ENCODE results near the gene SPNS2. TPM values are rescaled to one million over a fixed set of nuclear protein-coding genes. Genes with fewer than 3 reads are reported as not detected.

SPNS2 gene
- total RNA-seq, 1 donor from 2014 or later: 79.3 TPM

DNA sequence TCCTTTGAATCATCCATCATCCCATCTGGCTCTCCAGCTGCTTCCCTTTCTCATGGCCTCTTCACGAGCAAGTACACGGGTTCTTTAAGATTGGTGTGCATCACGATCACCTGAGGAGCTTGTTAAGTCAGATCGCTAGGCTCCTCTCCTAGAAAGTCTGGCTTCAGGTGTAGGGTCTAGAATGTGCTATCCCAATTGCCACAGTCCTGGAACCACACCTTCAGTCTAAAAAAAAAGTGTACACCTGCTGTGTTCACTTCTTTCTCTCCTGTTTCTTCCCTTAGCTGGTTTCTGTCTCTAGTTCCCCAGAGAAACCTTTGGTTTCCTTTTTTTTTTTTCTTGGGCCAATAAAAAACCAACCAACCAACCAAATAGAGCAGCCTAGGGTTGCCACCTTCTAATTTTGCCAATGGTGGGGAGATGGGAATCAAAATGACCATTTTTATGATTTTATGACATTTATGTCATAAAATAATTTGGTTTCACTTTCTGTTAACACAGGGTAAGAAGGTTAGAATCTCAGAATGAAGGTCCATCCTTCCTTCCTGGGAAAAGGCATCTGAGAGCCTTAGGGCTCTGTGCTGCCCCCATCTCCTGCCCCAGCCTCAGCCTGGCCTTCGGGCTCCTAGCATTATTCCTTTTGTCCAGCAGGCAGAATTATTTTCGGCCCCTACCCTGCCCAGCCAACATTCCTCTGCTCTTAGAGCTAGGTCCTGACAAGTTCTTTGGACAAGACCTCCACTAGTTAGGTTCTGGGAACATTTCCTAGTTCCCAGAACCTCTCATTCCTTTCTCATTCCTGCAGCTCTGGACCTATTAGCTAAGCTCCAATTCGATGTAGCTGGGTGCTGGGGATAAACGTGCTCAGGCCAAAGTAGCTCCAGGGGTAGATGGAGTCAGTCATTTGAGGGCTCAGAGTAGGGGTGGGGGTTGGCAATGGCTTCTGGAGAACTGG is 63.6 kb downstream of the SPNS2 start:
- Histone ChIP-seq H3K36me3 (no peaks in the 10 kb centered on the region), H3K9me3 (no peaks in the 10 kb centered on the region), H3K27me3 (no peaks in the 10 kb centered on the region), H3K4me1 (peaks cover 14% of the 10 kb centered on the region), H3K4me3 (no peak overlapping the region), H3K27ac (peak overlapping the region; percentile 17)
- TF ChIP-seq, protein P1, sequence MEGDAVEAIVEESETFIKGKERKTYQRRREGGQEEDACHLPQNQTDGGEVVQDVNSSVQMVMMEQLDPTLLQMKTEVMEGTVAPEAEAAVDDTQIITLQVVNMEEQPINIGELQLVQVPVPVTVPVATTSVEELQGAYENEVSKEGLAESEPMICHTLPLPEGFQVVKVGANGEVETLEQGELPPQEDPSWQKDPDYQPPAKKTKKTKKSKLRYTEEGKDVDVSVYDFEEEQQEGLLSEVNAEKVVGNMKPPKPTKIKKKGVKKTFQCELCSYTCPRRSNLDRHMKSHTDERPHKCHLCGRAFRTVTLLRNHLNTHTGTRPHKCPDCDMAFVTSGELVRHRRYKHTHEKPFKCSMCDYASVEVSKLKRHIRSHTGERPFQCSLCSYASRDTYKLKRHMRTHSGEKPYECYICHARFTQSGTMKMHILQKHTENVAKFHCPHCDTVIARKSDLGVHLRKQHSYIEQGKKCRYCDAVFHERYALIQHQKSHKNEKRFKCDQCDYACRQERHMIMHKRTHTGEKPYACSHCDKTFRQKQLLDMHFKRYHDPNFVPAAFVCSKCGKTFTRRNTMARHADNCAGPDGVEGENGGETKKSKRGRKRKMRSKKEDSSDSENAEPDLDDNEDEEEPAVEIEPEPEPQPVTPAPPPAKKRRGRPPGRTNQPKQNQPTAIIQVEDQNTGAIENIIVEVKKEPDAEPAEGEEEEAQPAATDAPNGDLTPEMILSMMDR (IDR thresholded peaks at IDR 0.05): no peak
- TF ChIP-seq POLR2A (IDR thresholded peaks at IDR 0.05) (no peak), POLR2AphosphoS5 (IDR thresholded peaks at IDR 0.05; ENCODE audit: insufficient read depth in 1 of 2, low read depth in 1 of 2) (no peak)
- DNase-seq (ENCODE audit: extremely low spot score in 2 of 2): no peak
- intact Hi-C loops (cut with DNase I): no loop called here

DNA sequence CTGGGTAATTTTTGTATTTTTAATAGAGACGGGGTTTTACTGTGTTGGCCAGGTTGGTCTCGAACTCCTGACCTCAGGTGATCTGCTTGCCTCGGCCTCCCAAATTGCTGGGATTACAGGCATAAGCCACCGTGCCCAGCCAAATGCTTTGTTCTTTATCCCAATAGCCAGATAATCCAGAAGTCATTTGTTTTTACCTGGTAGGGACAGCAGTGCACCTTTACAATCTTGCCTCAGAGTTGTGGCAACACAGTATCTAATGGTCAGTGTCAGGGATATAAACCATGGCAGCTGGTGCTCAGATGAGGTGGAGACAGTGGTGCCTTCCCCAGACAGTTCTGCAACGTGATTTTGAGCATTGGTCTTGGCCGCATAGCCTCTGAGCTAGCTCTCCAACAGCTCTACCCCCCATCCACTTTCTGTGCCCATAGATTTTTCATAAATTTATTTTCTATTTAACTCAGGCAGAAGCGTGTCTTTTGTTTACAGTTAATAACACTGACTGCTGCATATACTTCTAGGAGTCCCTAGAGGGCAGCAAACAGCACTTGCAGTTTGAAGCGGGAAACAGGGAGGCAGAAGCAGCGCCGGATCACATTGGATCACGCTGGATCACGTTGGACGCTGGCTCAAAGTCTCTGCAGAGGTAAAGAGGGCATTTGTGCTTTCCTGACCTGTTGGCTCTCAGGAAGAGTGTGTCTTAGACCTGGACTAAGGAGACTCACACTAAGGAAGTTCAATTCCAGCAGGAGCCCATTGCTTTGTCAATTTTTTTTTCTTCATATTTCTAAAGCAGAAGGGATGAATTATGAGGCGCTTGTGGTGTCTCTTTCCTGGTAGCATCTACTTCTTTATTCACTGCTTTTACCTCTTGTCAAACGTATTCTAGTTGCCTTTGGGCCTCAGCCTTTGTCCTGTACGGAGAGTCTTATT is 66.8 kb downstream of the SPNS2 start:
- Histone ChIP-seq H3K36me3 (no peaks in the 10 kb centered on the region), H3K4me1 (peaks cover 14% of the 10 kb centered on the region), H3K9me3 (no peaks in the 10 kb centered on the region), H3K4me3 (no peak overlapping the region), H3K27me3 (no peaks in the 10 kb centered on the region), H3K27ac (no peak overlapping the region)
- TF ChIP-seq, protein P1 (IDR thresholded peaks at IDR 0.05): peak; percentile 38 to 71 (median 62)
- TF ChIP-seq POLR2A (IDR thresholded peaks at IDR 0.05): no peak
- peak in 1 of 2 donors; percentile 49 for TF ChIP-seq POLR2AphosphoS5 (IDR thresholded peaks at IDR 0.05; ENCODE audit: insufficient read depth in 1 of 2, low read depth in 1 of 2)
- intact Hi-C loops (cut with DNase I): loop anchor here (2.0 kb wide), 1 partner anchor 61 kb away; no protein-coding TSS in a partner anchor
- DNase-seq (ENCODE audit: extremely low spot score in 2 of 2): no peak

DNA sequence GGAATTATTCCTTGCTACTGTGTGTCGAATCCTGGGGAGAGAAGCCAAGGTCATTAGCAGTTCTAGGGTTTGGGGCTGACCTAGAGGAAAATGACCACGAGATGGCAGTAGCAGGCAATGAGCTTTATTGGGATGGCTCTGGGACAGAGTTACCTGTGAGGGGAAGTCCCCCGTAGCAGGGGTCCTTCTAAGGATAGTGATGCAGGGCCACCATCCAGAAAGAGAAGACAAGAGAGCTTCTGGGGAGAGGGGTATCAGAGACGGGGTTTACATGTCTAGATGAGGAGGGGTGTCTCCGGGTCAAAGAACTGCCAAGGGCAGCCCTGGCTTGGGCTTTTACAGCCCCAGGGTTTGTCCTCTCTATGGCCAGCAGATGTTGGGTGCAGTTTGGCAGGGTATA is 68.1 kb downstream of the SPNS2 start:
- Histone ChIP-seq H3K9me3 (no peaks in the 10 kb centered on the region), H3K4me3 (no peak overlapping the region), H3K4me1 (peaks cover 14% of the 10 kb centered on the region), H3K27me3 (no peaks in the 10 kb centered on the region), H3K27ac (no peak overlapping the region), H3K36me3 (no peaks in the 10 kb centered on the region)
- intact Hi-C loops (cut with DNase I): loop anchor here (2.0 kb wide), 1 partner anchor 60 kb away; no protein-coding TSS in a partner anchor
- DNase-seq (ENCODE audit: extremely low spot score in 2 of 2): no peak
- TF ChIP-seq POLR2A (IDR thresholded peaks at IDR 0.05) (no peak), POLR2AphosphoS5 (IDR thresholded peaks at IDR 0.05; ENCODE audit: insufficient read depth in 1 of 2, low read depth in 1 of 2) (no peak)
- TF ChIP-seq, protein P1 (IDR thresholded peaks at IDR 0.05): peak; percentile 12 to 67 (median 60)

GRCh38 chr17:4569591-4569990 is 70.9 kb downstream of the SPNS2 start:
- no peak for TF ChIP-seq POLR2A (IDR thresholded peaks at IDR 0.05)
- no peak for TF ChIP-seq POLR2AphosphoS5 (IDR thresholded peaks at IDR 0.05; ENCODE audit: insufficient read depth in 1 of 2, low read depth in 1 of 2)
- TF ChIP-seq, protein P1 (IDR thresholded peaks at IDR 0.05): no peak
- intact Hi-C loops (cut with DNase I): no loop called here
- no peak for DNase-seq (ENCODE audit: extremely low spot score in 2 of 2)

More at GRCh38 chr17:4569591-4569990, 70.9 kb downstream of the SPNS2 start:
- Histone ChIP-seq H3K36me3 (no peaks in the 10 kb centered on the region), H3K9me3 (no peaks in the 10 kb centered on the region), H3K27me3 (no peaks in the 10 kb centered on the region), H3K4me3 (no peak overlapping the region), H3K4me1 (peaks cover 8% of the 10 kb centered on the region), H3K27ac (no peak overlapping the region)

Measured in vagina (tissue), 2 donors.